Measurements from ENCODE around the gene MNT.

MNT gene

DNA sequence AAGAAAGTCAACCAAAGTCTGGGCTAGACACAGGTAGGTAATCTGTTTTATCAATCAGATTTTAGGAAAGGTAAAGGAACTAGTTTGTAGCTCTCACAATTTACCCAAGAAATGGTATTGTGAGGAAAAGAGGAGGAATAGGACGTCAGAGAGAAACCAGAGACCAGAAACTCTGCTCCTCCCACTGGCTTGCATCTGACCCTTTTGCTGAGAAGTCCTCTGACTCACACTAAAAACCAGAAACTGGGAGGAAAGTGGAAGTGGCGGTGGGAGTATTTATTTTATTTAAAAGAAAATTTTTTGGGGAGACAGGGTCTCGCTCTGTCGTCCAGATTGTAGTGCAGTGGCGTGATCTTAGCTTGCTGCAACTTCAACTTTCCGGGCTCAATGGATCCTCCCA, 38.0 kb upstream of the MNT start:
- Histone ChIP-seq H3K4me3 (no peak overlapping the region), H3K9me3 (ENCODE audit: low read depth, low read length) (no peaks in the 10 kb centered on the region), H3K9ac (ENCODE audit: insufficient read length) (no peak overlapping the region), H3K27ac (no peak overlapping the region), H3K36me3 (ENCODE audit: insufficient read depth, low read length) (peaks cover 40% of the 10 kb centered on the region)
- DNase-seq (ENCODE audit: low read depth, low spot score) = no peak
- TF ChIP-seq EZH2 (IDR thresholded peaks at IDR 0.05) (no peak), FOXP2 (optimal IDR thresholded peaks at IDR 0.05; ENCODE audit: control extremely low read depth, extremely low read length, insufficient read depth) (no peak), POLR2AphosphoS5 (IDR thresholded peaks at IDR 0.05; ENCODE audit: borderline replicate concordance, low read depth, low read length) (no peak)

DNA sequence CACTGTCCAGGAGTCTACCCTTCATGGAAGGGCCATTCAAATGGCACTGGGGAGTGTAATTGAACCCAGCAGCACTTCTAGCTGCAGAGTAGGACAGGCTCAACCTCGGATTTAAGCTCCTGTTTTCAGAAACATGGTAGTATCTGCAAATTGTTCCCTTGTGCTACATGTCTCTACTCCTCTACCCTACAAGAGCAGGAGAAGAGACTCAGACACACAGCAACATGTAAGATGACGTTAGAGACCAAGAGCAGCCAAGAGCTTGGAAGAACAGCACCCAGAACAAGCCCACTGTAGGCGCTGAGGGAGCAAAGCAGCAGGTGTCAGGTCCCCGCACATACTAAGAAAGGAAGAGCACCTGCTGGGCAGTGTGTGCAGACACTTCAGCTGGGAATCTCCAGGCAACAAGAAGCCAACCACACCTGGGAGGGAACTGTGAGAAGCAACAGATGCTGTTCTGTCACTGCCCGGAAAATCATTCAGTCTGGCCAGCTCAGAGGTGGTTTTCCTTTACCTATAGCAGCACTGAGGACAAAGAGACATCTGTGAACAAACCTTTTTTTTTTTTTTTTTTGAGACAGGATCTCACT, 35.6 kb upstream of the MNT start:
- peaks cover 52% of the 10 kb centered on the region for H3K36me3 ChIP-seq (ENCODE audit: insufficient read depth, low read length)
- no peaks in the 10 kb centered on the region for H3K9me3 ChIP-seq (ENCODE audit: low read depth, low read length)
- H3K27ac ChIP-seq = no peak overlapping the region
- DNase-seq (ENCODE audit: low read depth, low spot score) = no peak
- H3K4me3 ChIP-seq = no peak overlapping the region
- H3K9ac ChIP-seq (ENCODE audit: insufficient read length) = no peak overlapping the region
- no peak for TF ChIP-seq FOXP2 (optimal IDR thresholded peaks at IDR 0.05; ENCODE audit: control extremely low read depth, extremely low read length, insufficient read depth)
- TF ChIP-seq POLR2AphosphoS5 (IDR thresholded peaks at IDR 0.05; ENCODE audit: borderline replicate concordance, low read depth, low read length) = no peak
- TF ChIP-seq EZH2 (IDR thresholded peaks at IDR 0.05) = no peak

DNA sequence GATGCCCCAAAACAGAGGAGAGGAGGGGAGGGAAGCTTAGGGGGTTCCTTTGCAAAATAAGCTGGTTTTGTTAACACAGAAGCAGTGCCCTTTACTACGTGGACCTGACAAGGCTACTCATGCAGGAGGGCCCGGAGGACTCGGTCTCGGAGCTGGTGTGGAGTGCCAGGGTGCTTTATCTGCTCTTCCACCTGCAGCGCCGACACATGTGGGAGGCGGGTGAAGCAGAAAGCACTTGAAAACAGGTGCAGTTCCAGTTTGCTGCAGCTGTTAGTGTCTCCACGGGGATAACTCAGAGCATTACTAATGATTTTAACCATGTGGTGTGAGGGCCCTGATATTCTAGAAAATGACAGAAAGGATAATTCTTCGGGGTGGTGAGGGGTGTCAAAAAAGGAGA, 35.0 kb upstream of the MNT start:
- TF ChIP-seq POLR2AphosphoS5 (IDR thresholded peaks at IDR 0.05; ENCODE audit: borderline replicate concordance, low read depth, low read length) = no peak
- TF ChIP-seq EZH2 (IDR thresholded peaks at IDR 0.05) = no peak
- no peak for TF ChIP-seq FOXP2 (optimal IDR thresholded peaks at IDR 0.05; ENCODE audit: control extremely low read depth, extremely low read length, insufficient read depth)
- Histone ChIP-seq H3K9ac (ENCODE audit: insufficient read length) (no peak overlapping the region), H3K27ac (no peak overlapping the region), H3K9me3 (ENCODE audit: low read depth, low read length) (no peaks in the 10 kb centered on the region), H3K4me3 (no peak overlapping the region), H3K36me3 (ENCODE audit: insufficient read depth, low read length) (peaks cover 46% of the 10 kb centered on the region)
- no peak for DNase-seq (ENCODE audit: low read depth, low spot score)

DNA sequence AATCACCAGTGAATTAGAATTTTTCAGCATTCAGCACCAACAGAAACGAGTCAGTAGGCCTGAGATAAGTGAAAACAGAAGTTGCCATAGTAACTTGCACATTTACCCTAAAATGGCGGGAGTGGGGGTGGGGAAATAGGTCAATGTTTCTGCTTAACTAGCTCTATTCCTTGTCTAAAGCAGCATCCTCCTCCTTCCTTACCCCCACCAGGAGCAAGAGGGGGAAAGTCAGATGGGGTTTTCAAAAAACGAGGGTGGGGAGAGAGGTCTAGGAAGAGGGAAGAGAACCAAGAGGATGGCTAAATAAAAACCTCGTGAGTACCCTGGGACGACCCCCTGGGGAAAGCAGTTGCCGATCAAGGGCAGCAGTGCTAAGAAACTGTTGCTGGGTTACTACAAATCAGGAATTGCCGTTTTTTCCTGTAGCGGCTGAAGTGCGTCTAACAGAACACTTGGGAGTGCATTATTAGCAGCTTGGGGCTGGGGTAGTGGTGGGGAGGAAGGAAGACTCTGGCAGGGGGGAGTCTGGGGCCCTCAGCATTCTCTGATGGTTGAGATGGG, 34.4 kb upstream of the MNT start:
- Histone ChIP-seq H3K4me3 (0 out of 2 replicates have a peak overlapping the region, but pooled peaks have one; percentile 17), H3K9ac (ENCODE audit: insufficient read length) (no peak overlapping the region), H3K27ac (0 out of 2 replicates have a peak overlapping the region, but pooled peaks have one; percentile 30), H3K9me3 (ENCODE audit: low read depth, low read length) (no peaks in the 10 kb centered on the region), H3K36me3 (ENCODE audit: insufficient read depth, low read length) (peaks cover 46% of the 10 kb centered on the region)
- no peak for DNase-seq (ENCODE audit: low read depth, low spot score)
- TF ChIP-seq FOXP2 (optimal IDR thresholded peaks at IDR 0.05; ENCODE audit: control extremely low read depth, extremely low read length, insufficient read depth) (no peak), POLR2AphosphoS5 (IDR thresholded peaks at IDR 0.05; ENCODE audit: borderline replicate concordance, low read depth, low read length) (no peak), EZH2 (IDR thresholded peaks at IDR 0.05) (no peak)

DNA sequence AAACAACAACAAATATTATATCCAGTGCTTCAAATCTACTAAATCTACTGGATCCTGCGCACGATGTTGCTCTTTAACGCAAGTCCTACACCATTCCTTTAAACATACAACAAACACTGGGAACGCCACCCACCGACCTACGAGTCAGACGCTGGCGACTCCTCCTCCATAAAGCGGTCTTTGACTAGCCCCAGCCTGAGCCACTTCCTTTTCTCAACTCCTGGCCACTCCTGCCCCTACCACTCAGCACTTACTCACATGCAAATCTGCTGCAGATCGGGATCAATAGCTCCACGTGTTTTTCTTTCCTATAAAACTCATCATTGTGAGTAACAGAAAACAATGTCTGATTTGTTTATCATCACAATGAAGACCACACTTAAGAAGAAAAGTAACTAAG, 32.8 kb upstream of the MNT start:
- Histone ChIP-seq H3K9ac (ENCODE audit: insufficient read length) (no peak overlapping the region), H3K27ac (no peak overlapping the region), H3K4me3 (no peak overlapping the region), H3K9me3 (ENCODE audit: low read depth, low read length) (no peaks in the 10 kb centered on the region), H3K36me3 (ENCODE audit: insufficient read depth, low read length) (peaks cover 39% of the 10 kb centered on the region)
- no peak for TF ChIP-seq POLR2AphosphoS5 (IDR thresholded peaks at IDR 0.05; ENCODE audit: borderline replicate concordance, low read depth, low read length)
- TF ChIP-seq EZH2 (IDR thresholded peaks at IDR 0.05) = no peak
- TF ChIP-seq FOXP2 (optimal IDR thresholded peaks at IDR 0.05; ENCODE audit: control extremely low read depth, extremely low read length, insufficient read depth) = no peak
- DNase-seq (ENCODE audit: low read depth, low spot score) = no peak

DNA sequence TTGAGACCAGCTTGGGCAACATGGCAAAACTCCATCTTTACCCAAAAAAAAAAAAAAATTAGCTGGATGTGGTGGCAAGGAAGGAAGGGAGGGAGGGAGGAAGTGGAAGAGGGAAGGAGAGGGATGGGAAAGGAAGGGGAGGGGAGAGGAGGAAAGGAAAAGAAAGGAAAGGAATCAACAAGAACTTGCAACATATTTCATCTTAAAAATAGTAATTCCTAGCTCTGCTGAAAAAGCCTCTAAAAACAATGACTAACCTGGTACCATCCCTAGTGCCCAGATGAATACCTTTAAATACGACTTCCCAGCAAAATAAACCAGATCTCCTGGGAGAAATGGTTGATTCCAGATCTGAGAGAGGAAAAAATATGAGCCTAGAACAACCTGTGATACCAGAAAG, 27.1 kb upstream of the MNT start:
- TF ChIP-seq POLR2AphosphoS5 (IDR thresholded peaks at IDR 0.05; ENCODE audit: borderline replicate concordance, low read depth, low read length) = no peak
- TF ChIP-seq EZH2 (IDR thresholded peaks at IDR 0.05) = no peak
- Histone ChIP-seq H3K9ac (ENCODE audit: insufficient read length) (no peak overlapping the region), H3K27ac (0 out of 2 replicates have a peak overlapping the region, but pooled peaks have one; percentile 17), H3K36me3 (ENCODE audit: insufficient read depth, low read length) (peaks cover 5% of the 10 kb centered on the region; the same call in 1 of the 2 replicates), H3K9me3 (ENCODE audit: low read depth, low read length) (no peaks in the 10 kb centered on the region), H3K4me3 (no peak overlapping the region)
- no peak for DNase-seq (ENCODE audit: low read depth, low spot score)

DNA sequence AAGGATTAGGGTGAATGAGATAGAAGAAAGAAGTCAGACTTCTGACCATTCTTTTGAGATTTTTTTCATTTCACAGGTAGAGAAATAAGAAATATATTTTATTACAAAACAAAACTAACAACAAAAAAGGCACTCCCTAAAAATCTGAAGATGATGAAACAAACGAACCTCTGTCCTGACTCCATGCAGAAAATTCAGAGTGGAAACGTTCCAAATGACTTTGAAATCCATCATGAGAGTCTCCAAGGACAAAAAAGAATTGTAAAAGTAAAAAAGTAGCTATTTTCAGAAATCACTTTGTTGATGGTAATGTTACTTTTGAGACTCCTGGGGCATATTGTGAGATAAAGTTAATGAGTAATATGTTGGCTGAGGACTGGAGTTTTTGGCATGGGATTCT, 26.4 kb upstream of the MNT start:
- Histone ChIP-seq H3K27ac (no peak overlapping the region), H3K4me3 (no peak overlapping the region), H3K9ac (ENCODE audit: insufficient read length) (no peak overlapping the region), H3K36me3 (ENCODE audit: insufficient read depth, low read length) (no peaks in the 10 kb centered on the region), H3K9me3 (ENCODE audit: low read depth, low read length) (no peaks in the 10 kb centered on the region)
- TF ChIP-seq EZH2 (IDR thresholded peaks at IDR 0.05) (no peak), FOXP2 (optimal IDR thresholded peaks at IDR 0.05; ENCODE audit: control extremely low read depth, extremely low read length, insufficient read depth) (no peak)
- no peak for DNase-seq (ENCODE audit: low read depth, low spot score)

DNA sequence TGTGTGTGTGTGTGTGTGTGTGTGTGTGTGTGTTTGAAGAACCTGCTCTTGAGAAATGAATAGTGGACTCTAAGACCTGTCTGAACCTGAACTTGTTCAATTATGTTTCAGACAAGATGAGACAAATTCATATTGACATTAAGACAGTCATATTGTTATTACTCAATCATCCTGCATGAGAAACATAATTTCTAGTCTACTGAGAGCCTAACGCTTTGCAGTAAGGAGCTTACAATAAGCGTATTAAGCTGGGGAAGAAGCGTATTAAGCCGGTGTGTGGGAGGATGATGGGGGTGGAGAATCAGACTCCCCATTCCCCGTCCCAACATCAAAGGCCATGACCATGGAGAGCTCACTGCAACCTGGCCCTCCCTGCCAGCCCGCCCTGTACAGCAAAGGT, 22.4 kb upstream of the MNT start:
- H3K36me3 ChIP-seq (ENCODE audit: insufficient read depth, low read length) = peaks cover 19% of the 10 kb centered on the region; the same call in 1 of the 2 replicates
- TF ChIP-seq POLR2AphosphoS5 (IDR thresholded peaks at IDR 0.05; ENCODE audit: borderline replicate concordance, low read depth, low read length) (no peak), FOXP2 (optimal IDR thresholded peaks at IDR 0.05; ENCODE audit: control extremely low read depth, extremely low read length, insufficient read depth) (no peak), EZH2 (IDR thresholded peaks at IDR 0.05) (no peak)
- H3K9ac ChIP-seq (ENCODE audit: insufficient read length) = no peak overlapping the region
- no peak for DNase-seq (ENCODE audit: low read depth, low spot score)
- H3K27ac ChIP-seq = no peak overlapping the region
- no peaks in the 10 kb centered on the region for H3K9me3 ChIP-seq (ENCODE audit: low read depth, low read length)
- no peak overlapping the region for H3K4me3 ChIP-seq

Data from SK-N-MC (cell line).